ENCODE results near the gene ZCCHC2.

DNA sequence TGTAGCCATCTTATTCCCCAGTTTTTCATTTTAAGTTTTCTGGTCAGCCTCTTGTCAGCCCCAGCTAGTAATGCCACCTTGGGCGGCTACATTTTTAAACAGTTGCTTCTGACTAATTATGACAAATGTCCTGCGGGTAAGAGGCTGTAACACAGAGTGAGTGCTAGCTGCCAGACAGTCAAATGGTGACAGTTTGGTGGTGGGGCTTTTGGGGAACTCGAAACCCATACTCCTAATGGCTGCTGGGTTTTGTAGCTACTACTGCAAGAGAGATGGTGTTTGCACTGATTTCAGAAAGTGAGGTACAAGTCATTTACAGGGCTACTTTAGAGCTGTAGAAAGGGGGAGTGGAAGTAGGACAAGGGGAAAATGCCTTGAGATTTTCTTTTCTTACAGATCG, 48.2 kb downstream of the ZCCHC2 start:
- TF ChIP-seq, protein P1, sequence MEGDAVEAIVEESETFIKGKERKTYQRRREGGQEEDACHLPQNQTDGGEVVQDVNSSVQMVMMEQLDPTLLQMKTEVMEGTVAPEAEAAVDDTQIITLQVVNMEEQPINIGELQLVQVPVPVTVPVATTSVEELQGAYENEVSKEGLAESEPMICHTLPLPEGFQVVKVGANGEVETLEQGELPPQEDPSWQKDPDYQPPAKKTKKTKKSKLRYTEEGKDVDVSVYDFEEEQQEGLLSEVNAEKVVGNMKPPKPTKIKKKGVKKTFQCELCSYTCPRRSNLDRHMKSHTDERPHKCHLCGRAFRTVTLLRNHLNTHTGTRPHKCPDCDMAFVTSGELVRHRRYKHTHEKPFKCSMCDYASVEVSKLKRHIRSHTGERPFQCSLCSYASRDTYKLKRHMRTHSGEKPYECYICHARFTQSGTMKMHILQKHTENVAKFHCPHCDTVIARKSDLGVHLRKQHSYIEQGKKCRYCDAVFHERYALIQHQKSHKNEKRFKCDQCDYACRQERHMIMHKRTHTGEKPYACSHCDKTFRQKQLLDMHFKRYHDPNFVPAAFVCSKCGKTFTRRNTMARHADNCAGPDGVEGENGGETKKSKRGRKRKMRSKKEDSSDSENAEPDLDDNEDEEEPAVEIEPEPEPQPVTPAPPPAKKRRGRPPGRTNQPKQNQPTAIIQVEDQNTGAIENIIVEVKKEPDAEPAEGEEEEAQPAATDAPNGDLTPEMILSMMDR (IDR thresholded peaks at IDR 0.05): no peak
- TF ChIP-seq POLR2AphosphoS5 (IDR thresholded peaks at IDR 0.05) (no peak), POLR2A (IDR thresholded peaks at IDR 0.05) (no peak)

All from sigmoid colon (tissue), 4 donors.